Measurements from ENCODE around the gene DMD. TPM values are rescaled to one million over a fixed set of nuclear protein-coding genes. Genes with fewer than 3 reads are reported as not detected.

DMD gene
- total RNA-seq, 6 experiments from 2014 or later: 4.9 to 6.0 (median 5.5) TPM

DNA sequence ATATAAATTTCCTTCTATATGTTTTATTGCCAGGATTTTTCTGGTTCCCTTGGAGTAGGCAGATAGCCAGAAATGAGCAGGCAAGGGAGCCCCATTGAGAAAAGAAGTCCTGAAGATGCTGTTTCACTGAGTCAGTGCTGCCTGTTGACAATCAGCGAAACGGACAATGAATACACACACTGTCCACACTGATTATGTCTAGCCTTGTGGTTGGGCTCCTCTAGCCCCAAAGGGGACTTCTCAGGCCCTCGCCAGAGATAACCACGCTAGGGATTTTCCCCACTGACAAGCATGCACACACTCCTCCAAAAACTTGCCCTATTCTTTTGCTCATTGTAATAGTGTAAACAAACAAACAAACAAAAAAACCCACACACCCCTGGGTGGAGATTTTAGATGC is 369.3 kb downstream of the DMD start:
- no peaks in the 10 kb centered on the region; the same call in 1 of the 2 replicates for H3K36me3 Mint-ChIP-seq (ENCODE audit: low read depth)
- no peaks in the 10 kb centered on the region for H3K4me1 Mint-ChIP-seq (ENCODE audit: low read depth)
- no peak for DNase-seq
- H3K9me3 Mint-ChIP-seq: peaks cover 7% of the 10 kb centered on the region; the same call in 1 of the 2 replicates
- no peaks in the 10 kb centered on the region; the same call in 1 of the 2 replicates for H3K27me3 Mint-ChIP-seq (ENCODE audit: insufficient read depth)
- no peak for TF ChIP-seq CTCF (IDR thresholded peaks at IDR 0.05)
- H3K4me3 Mint-ChIP-seq: no peak overlapping the region
- no peak overlapping the region for H3K27ac Mint-ChIP-seq

GRCh38 chrX:32839781-32840180 is 371.6 kb downstream of the DMD start:
- H3K9me3 Mint-ChIP-seq: peaks cover 8% of the 10 kb centered on the region; the same call in 1 of the 2 replicates
- H3K4me3 Mint-ChIP-seq: no peak overlapping the region
- H3K4me1 Mint-ChIP-seq (ENCODE audit: low read depth): no peaks in the 10 kb centered on the region
- no peak for DNase-seq
- no peak overlapping the region for H3K27ac Mint-ChIP-seq
- H3K27me3 Mint-ChIP-seq (ENCODE audit: insufficient read depth): no peaks in the 10 kb centered on the region; the same call in 1 of the 2 replicates
- no peaks in the 10 kb centered on the region; the same call in 1 of the 2 replicates for H3K36me3 Mint-ChIP-seq (ENCODE audit: low read depth)
- no peak for TF ChIP-seq CTCF (IDR thresholded peaks at IDR 0.05)

- no peaks in the 10 kb centered on the region for H3K36me3 Mint-ChIP-seq (ENCODE audit: low read depth)
- H3K4me3 Mint-ChIP-seq: no peak overlapping the region
- H3K4me1 Mint-ChIP-seq (ENCODE audit: low read depth): no peaks in the 10 kb centered on the region
- H3K27me3 Mint-ChIP-seq (ENCODE audit: insufficient read depth): no peaks in the 10 kb centered on the region
- no peak for TF ChIP-seq CTCF (IDR thresholded peaks at IDR 0.05)
- no peak for DNase-seq
- no peak overlapping the region for H3K27ac Mint-ChIP-seq
- no peaks in the 10 kb centered on the region for H3K9me3 Mint-ChIP-seq
These were observed 386.3 kb downstream of the DMD start for GRCh38 chrX:32825009-32825408.

GRCh38 chrX:32804034-32804433 is 407.3 kb downstream of the DMD start:
- no peak for TF ChIP-seq CTCF (IDR thresholded peaks at IDR 0.05)

DNA sequence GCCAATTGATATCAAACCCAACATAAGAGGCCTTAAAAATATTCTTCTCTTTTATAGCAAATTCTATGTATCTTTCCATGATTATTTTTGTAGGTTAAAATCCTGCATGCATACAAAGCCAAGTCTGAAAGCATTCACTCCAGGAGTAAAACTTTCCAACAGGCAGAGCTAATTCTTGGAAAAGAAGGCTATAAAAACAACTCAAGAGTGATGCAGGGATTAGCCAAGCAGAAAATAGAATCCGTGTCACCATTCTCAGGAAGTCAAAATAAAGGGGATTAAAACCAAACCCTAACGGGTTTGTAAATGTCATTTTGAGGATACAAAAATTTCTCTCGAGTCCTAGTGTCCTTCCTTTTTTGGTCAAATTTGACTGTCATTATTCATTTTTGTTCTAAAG is 412.4 kb downstream of the DMD start:
- H3K27ac Mint-ChIP-seq: no peak overlapping the region
- H3K9me3 Mint-ChIP-seq: peaks cover 7% of the 10 kb centered on the region
- no peak overlapping the region for H3K4me3 Mint-ChIP-seq
- no peaks in the 10 kb centered on the region for H3K4me1 Mint-ChIP-seq (ENCODE audit: low read depth)
- no peak for DNase-seq
- no peaks in the 10 kb centered on the region for H3K27me3 Mint-ChIP-seq (ENCODE audit: insufficient read depth)
- no peaks in the 10 kb centered on the region; the same call in 1 of the 2 replicates for H3K36me3 Mint-ChIP-seq (ENCODE audit: low read depth)
- TF ChIP-seq CTCF (IDR thresholded peaks at IDR 0.05): no peak

More at GRCh38 chrX:32804034-32804433, 407.3 kb downstream of the DMD start:
- Mint-ChIP-seq H3K4me3 (no peak overlapping the region), H3K27me3 (ENCODE audit: insufficient read depth) (no peaks in the 10 kb centered on the region), H3K36me3 (ENCODE audit: low read depth) (no peaks in the 10 kb centered on the region; the same call in 1 of the 2 replicates), H3K27ac (no peak overlapping the region), H3K4me1 (ENCODE audit: low read depth) (no peaks in the 10 kb centered on the region), H3K9me3 (peaks cover 16% of the 10 kb centered on the region)
- no peak for DNase-seq

DNA sequence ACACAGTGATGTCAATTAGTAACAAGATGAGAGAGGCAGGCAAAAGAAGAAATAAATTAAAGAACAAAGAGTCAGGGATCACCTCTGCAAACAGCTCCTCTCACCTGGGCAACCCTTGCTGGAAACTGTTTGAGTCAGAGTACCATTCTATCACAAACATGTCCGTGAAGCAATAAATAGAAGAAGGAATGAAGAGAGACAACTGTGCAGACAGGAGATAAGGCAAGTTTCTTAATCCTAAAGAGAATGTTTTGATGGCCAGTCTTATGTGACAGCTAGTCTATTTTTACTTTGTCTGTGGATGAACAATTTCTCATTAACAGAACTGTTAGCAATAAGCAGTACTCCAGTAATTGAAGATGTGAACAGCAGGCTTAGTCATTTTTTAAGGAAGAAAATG is 422.4 kb downstream of the DMD start:
- no peaks in the 10 kb centered on the region for H3K27me3 Mint-ChIP-seq (ENCODE audit: insufficient read depth)

More for the DNA sequence above, 422.4 kb downstream of the DMD start:
- TF ChIP-seq CTCF (IDR thresholded peaks at IDR 0.05): no peak
- Mint-ChIP-seq H3K27ac (no peak overlapping the region), H3K9me3 (peaks cover 16% of the 10 kb centered on the region), H3K36me3 (ENCODE audit: low read depth) (no peaks in the 10 kb centered on the region), H3K4me3 (no peak overlapping the region), H3K4me1 (ENCODE audit: low read depth) (no peaks in the 10 kb centered on the region)
- DNase-seq: no peak

Data from HFFc6 (cell line).